ENCODE results near the gene APOBEC3F.

GRCh38 chr22:39007177-39007576, 33.5 kb upstream of the APOBEC3F start:
- no peak for TF ChIP-seq POLR2A (IDR thresholded peaks at IDR 0.05)
- no peak for TF ChIP-seq CTCF (IDR thresholded peaks at IDR 0.05)
- no peak for TF ChIP-seq POLR2AphosphoS5 (IDR thresholded peaks at IDR 0.05)
